Activated CD4-positive, alpha-beta memory T cell treated with anti-CD3 and anti-CD28 coated beads, Interleukin-2, amount 10 ng/mL, durations not matched to agents 7 days and 5 days (primary cell): ENCODE results near the gene ZBTB18. TPM values are rescaled to one million over a fixed set of nuclear protein-coding genes. Genes with fewer than 3 reads are reported as not detected.
"Not testable (repeated sequence)": the region's sequence is repeated elsewhere in the genome, so short reads cannot be mapped to it uniquely, and the experiment has no call there.

Experiments
- CTCF ChIA-PET: fragments of 350-600 bp; sonication (Branson Sonifier 250); formaldehyde crosslinking; loops from one replicate; lab custom pipeline; 2021; ENCODE audit warnings: antibody characterized with exemption, inconsistent platforms; lab: Charles Lee
- POLR2A ChIA-PET: fragments of 350-600 bp; sonication (Branson Sonifier 250); formaldehyde crosslinking; loops from one replicate; lab custom pipeline; 2021; ENCODE audit warnings: antibody characterized with exemption; lab: Charles Lee
- DNase-seq: peaks from one replicate; pipeline ENCODE4 v3.0.0-alpha.2; 2020
- H3K27ac Mint-ChIP-seq: one replicate; pipeline ENCODE4 v1.8.0; 2021; ENCODE audit warnings: mild to moderate bottlenecking, mixed read lengths
- H3K27me3 Mint-ChIP-seq: one replicate; pipeline ENCODE4 v1.8.0; 2021; ENCODE audit warnings: mixed read lengths
- H3K36me3 Mint-ChIP-seq: one replicate; pipeline ENCODE4 v1.8.0; 2021; ENCODE audit warnings: low read depth, mixed read lengths
- H3K4me1 Mint-ChIP-seq: one replicate; pipeline ENCODE4 v1.8.0; 2021; ENCODE audit warnings: mixed read lengths
- H3K4me3 Mint-ChIP-seq: one replicate; pipeline ENCODE4 v1.8.0; 2021; ENCODE audit warnings: mild to moderate bottlenecking, mixed read lengths
- H3K9me3 Mint-ChIP-seq: one replicate; pipeline ENCODE4 v1.8.0; 2021; ENCODE audit warnings: mixed read lengths
- total RNA-seq, 2 experiments: library from RNA; stranded (reverse); gene quantifications; one replicate each; pipeline ENCODE4 v1.2.3, GENCODE V29; 2021

The ZBTB18 gene
- 10 to 100 TPM in 1 of 2 experiments, 1 to 10 TPM in 1; 9.6 to 10.2 TPM for total RNA-seq

GRCh38 chr1:244050835-244051444 is at the start of gene ZBTB18:
Gene ZBTB18, plus strand, starts transcription at chr1:244051283. Its CDS starts 149 bp downstream, at chr1:244051432.
- ChIA-PET POLR2A (no interaction called here), CTCF (no interaction called here)
- Mint-ChIP-seq H3K9me3 (no peaks in the 10 kb centered on the region), H3K36me3 (peaks cover 7% of the 10 kb centered on the region), H3K27me3 (peaks cover 23% of the 10 kb centered on the region), H3K4me1 (peaks cover 32% of the 10 kb centered on the region), H3K4me3 (peak within 1 kb of the TSS; percentile 88), H3K27ac (peak within 1 kb of the TSS; percentile 77)
- no peak for DNase-seq

- Mint-ChIP-seq H3K4me3 (no peak overlapping the region), H3K27ac (no peak overlapping the region)
- POLR2A ChIA-PET, result no interaction called here
Measured at GRCh38 chr1:244002721-244003120, 48.4 kb upstream of the ZBTB18 start.

GRCh38 chr1:244005455-244005854 is 45.6 kb upstream of the ZBTB18 start:
- H3K27me3 Mint-ChIP-seq, result peaks cover 2% of the 10 kb centered on the region
- no peaks in the 10 kb centered on the region for H3K36me3 Mint-ChIP-seq
- no peaks in the 10 kb centered on the region for H3K9me3 Mint-ChIP-seq
- DNase-seq, result no peak
- H3K4me3 Mint-ChIP-seq, result no peak overlapping the region
- ChIA-PET CTCF (no interaction called here), POLR2A (no interaction called here)
- H3K27ac Mint-ChIP-seq, result no peak overlapping the region
- H3K4me1 Mint-ChIP-seq, result peaks cover 11% of the 10 kb centered on the region

More at GRCh38 chr1:244002721-244003120, 48.4 kb upstream of the ZBTB18 start:
- no peaks in the 10 kb centered on the region for H3K27me3 Mint-ChIP-seq
- H3K4me1 Mint-ChIP-seq, result peaks cover 11% of the 10 kb centered on the region
- H3K9me3 Mint-ChIP-seq, result peaks cover 4% of the 10 kb centered on the region
- no peak for DNase-seq
- CTCF ChIA-PET, result no interaction called here
- no peaks in the 10 kb centered on the region for H3K36me3 Mint-ChIP-seq

- no peaks in the 10 kb centered on the region for H3K9me3 Mint-ChIP-seq
- H3K4me1 Mint-ChIP-seq, result peaks cover 11% of the 10 kb centered on the region
- H3K27me3 Mint-ChIP-seq, result peaks cover 4% of the 10 kb centered on the region
- H3K27ac Mint-ChIP-seq, result no peak overlapping the region
- no peak for DNase-seq
- no peak overlapping the region for H3K4me3 Mint-ChIP-seq
- H3K36me3 Mint-ChIP-seq, result no peaks in the 10 kb centered on the region
- POLR2A ChIA-PET, result no interaction called here
- CTCF ChIA-PET, result no interaction called here
Measured at GRCh38 chr1:244006381-244006901, 44.6 kb upstream of the ZBTB18 start.

- POLR2A ChIA-PET, result no interaction called here
- Mint-ChIP-seq H3K4me1 (peaks cover 10% of the 10 kb centered on the region), H3K27ac (no peak overlapping the region), H3K36me3 (no peaks in the 10 kb centered on the region), H3K27me3 (peaks cover 4% of the 10 kb centered on the region), H3K4me3 (no peak overlapping the region), H3K9me3 (no peaks in the 10 kb centered on the region)
- no peak for DNase-seq
- CTCF ChIA-PET, result no interaction called here
Measured at GRCh38 chr1:244006961-244007360, 44.1 kb upstream of the ZBTB18 start.

- H3K27ac Mint-ChIP-seq, result no peak overlapping the region
- peak; percentile 17 for DNase-seq
Measured at GRCh38 chr1:244010191-244010590, 40.9 kb upstream of the ZBTB18 start.

GRCh38 chr1:244010703-244011123 is 40.4 kb upstream of the ZBTB18 start:
- no peaks in the 10 kb centered on the region for H3K9me3 Mint-ChIP-seq
- ChIA-PET POLR2A (no interaction called here), CTCF (no interaction called here)

More at GRCh38 chr1:244010191-244010590, 40.9 kb upstream of the ZBTB18 start:
- Mint-ChIP-seq H3K4me3 (no peak overlapping the region), H3K9me3 (no peaks in the 10 kb centered on the region), H3K36me3 (no peaks in the 10 kb centered on the region), H3K27me3 (peaks cover 8% of the 10 kb centered on the region), H3K4me1 (no peaks in the 10 kb centered on the region)
- POLR2A ChIA-PET, result no interaction called here
- CTCF ChIA-PET, result no interaction called here

GRCh38 chr1:244011271-244011670 is 39.8 kb upstream of the ZBTB18 start:
- ChIA-PET POLR2A (no interaction called here), CTCF (no interaction called here)
- Mint-ChIP-seq H3K9me3 (no peaks in the 10 kb centered on the region), H3K4me3 (no peak overlapping the region), H3K27ac (no peak overlapping the region), H3K27me3 (peaks cover 8% of the 10 kb centered on the region), H3K36me3 (no peaks in the 10 kb centered on the region), H3K4me1 (no peaks in the 10 kb centered on the region)
- no peak for DNase-seq

More at GRCh38 chr1:244010703-244011123, 40.4 kb upstream of the ZBTB18 start:
- peaks cover 8% of the 10 kb centered on the region for H3K27me3 Mint-ChIP-seq
- no peak for DNase-seq
- no peaks in the 10 kb centered on the region for H3K4me1 Mint-ChIP-seq
- no peak overlapping the region for H3K4me3 Mint-ChIP-seq
- no peak overlapping the region for H3K27ac Mint-ChIP-seq
- H3K36me3 Mint-ChIP-seq, result no peaks in the 10 kb centered on the region

- no peaks in the 10 kb centered on the region for H3K4me1 Mint-ChIP-seq
- no peaks in the 10 kb centered on the region for H3K9me3 Mint-ChIP-seq
- H3K4me3 Mint-ChIP-seq, result no peak overlapping the region
- no peak for DNase-seq
- POLR2A ChIA-PET, result no interaction called here
- H3K27me3 Mint-ChIP-seq, result peaks cover 8% of the 10 kb centered on the region
- CTCF ChIA-PET, result no interaction called here
- H3K36me3 Mint-ChIP-seq, result no peaks in the 10 kb centered on the region
- no peak overlapping the region for H3K27ac Mint-ChIP-seq
Measured at GRCh38 chr1:244011786-244012185, 39.3 kb upstream of the ZBTB18 start.

- ChIA-PET POLR2A (no interaction called here), CTCF (no interaction called here)
- no peak for DNase-seq
- Mint-ChIP-seq H3K27ac (no peak overlapping the region), H3K4me3 (no peak overlapping the region), H3K27me3 (peaks cover 8% of the 10 kb centered on the region), H3K4me1 (no peaks in the 10 kb centered on the region), H3K9me3 (no peaks in the 10 kb centered on the region), H3K36me3 (no peaks in the 10 kb centered on the region)
Measured at GRCh38 chr1:244012202-244012601, 38.9 kb upstream of the ZBTB18 start.

GRCh38 chr1:244013100-244013499 is 38.0 kb upstream of the ZBTB18 start:
- H3K4me1 Mint-ChIP-seq, result no peaks in the 10 kb centered on the region
- H3K36me3 Mint-ChIP-seq, result no peaks in the 10 kb centered on the region
- no peak overlapping the region for H3K27ac Mint-ChIP-seq
- POLR2A ChIA-PET, result no interaction called here
- DNase-seq, result no peak
- no peaks in the 10 kb centered on the region for H3K9me3 Mint-ChIP-seq
- CTCF ChIA-PET, result no interaction called here
- peaks cover 8% of the 10 kb centered on the region for H3K27me3 Mint-ChIP-seq
- no peak overlapping the region for H3K4me3 Mint-ChIP-seq

GRCh38 chr1:244014862-244015261 is 36.2 kb upstream of the ZBTB18 start:
- H3K4me1 Mint-ChIP-seq, H3K36me3 Mint-ChIP-seq, POLR2A ChIA-PET, H3K27ac Mint-ChIP-seq, H3K4me3 Mint-ChIP-seq, DNase-seq, H3K9me3 Mint-ChIP-seq, CTCF ChIA-PET, H3K27me3 Mint-ChIP-seq: not testable (repeated sequence)

GRCh38 chr1:244019982-244020485 is 31.0 kb upstream of the ZBTB18 start:
- no peak overlapping the region for H3K4me3 Mint-ChIP-seq
- H3K4me1 Mint-ChIP-seq, result no peaks in the 10 kb centered on the region
- ChIA-PET CTCF (no interaction called here), POLR2A (no interaction called here)
- no peaks in the 10 kb centered on the region for H3K9me3 Mint-ChIP-seq
- no peak overlapping the region for H3K27ac Mint-ChIP-seq
- peaks cover 2% of the 10 kb centered on the region for H3K27me3 Mint-ChIP-seq
- H3K36me3 Mint-ChIP-seq, result no peaks in the 10 kb centered on the region
- DNase-seq, result no peak

GRCh38 chr1:244021427-244021826 is 29.7 kb upstream of the ZBTB18 start:
- H3K36me3 Mint-ChIP-seq, result no peaks in the 10 kb centered on the region
- ChIA-PET CTCF (no interaction called here), POLR2A (no interaction called here)
- no peaks in the 10 kb centered on the region for H3K9me3 Mint-ChIP-seq
- peaks cover 6% of the 10 kb centered on the region for H3K27me3 Mint-ChIP-seq
- no peak for DNase-seq
- no peaks in the 10 kb centered on the region for H3K4me1 Mint-ChIP-seq
- H3K27ac Mint-ChIP-seq, result no peak overlapping the region
- no peak overlapping the region for H3K4me3 Mint-ChIP-seq
